ENCODE results near the gene ST6GAL1. TPM values are rescaled to one million over a fixed set of nuclear protein-coding genes. Genes with fewer than 3 reads are reported as not detected.

Gene ST6GAL1
- total and polyA plus RNA-seq, 2 of the 13 experiments (the other 11 are each of a cell fraction or from before 2014, with no cell fraction given) = 79.9 to 164 TPM

GRCh38 chr3:187125319-187126031 lies 195.1 kb downstream of the ST6GAL1 start:
- TF ChIP-seq MTA3 (CRISPR knock-in tag; IDR thresholded peaks at IDR 0.05) (no peak), ZNF674 (CRISPR knock-in tag; IDR thresholded peaks at IDR 0.05; ENCODE audit: low read depth) (no peak), GTF2F1 (IDR thresholded peaks at IDR 0.05; ENCODE audit: low read length) (no peak), ZBTB37 (CRISPR knock-in tag; IDR thresholded peaks at IDR 0.05) (no peak), FOXA3 (CRISPR knock-in tag; IDR thresholded peaks at IDR 0.05) (no peak), FOSL1 (CRISPR knock-in tag; IDR thresholded peaks at IDR 0.05; ENCODE audit: borderline replicate concordance) (no peak), ZNF563 (CRISPR knock-in tag; IDR thresholded peaks at IDR 0.05) (no peak), IRF1 (CRISPR knock-in tag; IDR thresholded peaks at IDR 0.05; ENCODE audit: low read depth) (no peak), ATF3 (CRISPR knock-in tag; IDR thresholded peaks at IDR 0.05) (no peak), SP140L (CRISPR knock-in tag; IDR thresholded peaks at IDR 0.05; ENCODE audit: borderline replicate concordance) (no peak)
- no peak for DNase-seq (ENCODE audit: low spot score)
- H3K27ac ChIP-seq (ENCODE audit: extremely low read length, insufficient read depth, low read length) = no peak overlapping the region
- no peaks in the 10 kb centered on the region for H3K9me3 ChIP-seq (ENCODE audit: low read length)
- no peak overlapping the region for H2AFZ ChIP-seq (ENCODE audit: low read length)
- no peak for ATAC-seq
- no peak overlapping the region for H3K4me3 ChIP-seq (replicated peaks in 1 of 3; ENCODE audit: insufficient read depth in 1 of 3, low read depth in 2 of 3, low read length in 3 of 3)
- no peaks in the 10 kb centered on the region for H3K4me1 ChIP-seq (ENCODE audit: insufficient read depth, low read length)
- no TSS peak for BruUV-seq (replicated peaks)
- FAIRE-seq = no peak
- no peaks in the 10 kb centered on the region for H3K36me3 ChIP-seq (replicated peaks in 1 of 2; ENCODE audit: control insufficient read depth in 1 of 2, insufficient read depth in 2 of 2, low read length in 2 of 2)
- CTCF ChIA-PET (ENCODE audit: low intra/inter-chr PET ratio, low total read pairs) = no interaction called here
- H4K20me1 ChIP-seq (ENCODE audit: insufficient read depth, low read length) = no peaks in the 10 kb centered on the region
- no peak overlapping the region for H3K9ac ChIP-seq (ENCODE audit: insufficient read depth, low read depth, low read length)
- intact Hi-C loops (cut with micrococcal nuclease; ENCODE audit: unreplicated experiment) = no loop called here
- in situ Hi-C loops (cut with HindIII; ENCODE audit: extremely low pct_ligation_motif_present, low pct_unique_long_range_greater_than_20kb) = no loop called here
- WGBS (ENCODE audit: low lambda C conversion rate) = 47% methylated on average over 6 of the region's 6 CpGs
- no peak overlapping the region for H3K4me2 ChIP-seq (ENCODE audit: low read depth, low read length)
- no peaks in the 10 kb centered on the region for H3K79me2 ChIP-seq (ENCODE audit: insufficient read depth, low read length)
- peaks cover 2 to 4% of the 10 kb centered on the region in 2 experiments; a peak in 1 of 5 replicates for H3K27me3 ChIP-seq (ENCODE audit: control insufficient read depth in 1 of 2, insufficient read depth in 2 of 2, low read length in 2 of 2)
- POLR2A ChIA-PET = no interaction called here

Other genes with a start within 250 kb of the ST6GAL1 start
- 3.5 and 7.0 TPM in 2 replicates for gene KNG1, start 213.2 kb upstream of the ST6GAL1 start, total RNA-seq (2016; rRNA removed; fragmentation: Illumina TruSeq; extraction: Trizol)
- gene KNG1, start 213.2 kb upstream of the ST6GAL1 start, polyA plus RNA-seq (2011; rRNA removed) = 6.5 and 8.1 TPM in 2 replicates
- 446 and 480 TPM in 2 replicates for gene EIF4A2, start 146.9 kb upstream of the ST6GAL1 start, total RNA-seq (2016; rRNA removed; fragmentation: Illumina TruSeq; extraction: Trizol)
- 475 and 596 TPM in 2 replicates for gene EIF4A2, start 146.9 kb upstream of the ST6GAL1 start, polyA plus RNA-seq (2011; rRNA removed)
- gene RFC4, start 124.0 kb upstream of the ST6GAL1 start, total RNA-seq (2016; rRNA removed; fragmentation: Illumina TruSeq; extraction: Trizol) = 103 and 109 TPM in 2 replicates
- 15.1 and 18.5 TPM in 2 replicates for gene RFC4, start 124.0 kb upstream of the ST6GAL1 start, polyA plus RNA-seq (2011; rRNA removed)
- gene ADIPOQ, start 87.8 kb upstream of the ST6GAL1 start, total RNA-seq (2016; rRNA removed; fragmentation: Illumina TruSeq; extraction: Trizol) = not detected in 2 replicates
- gene ADIPOQ, start 87.8 kb upstream of the ST6GAL1 start, polyA plus RNA-seq (2011; rRNA removed) = not detected in 2 replicates
- not detected in 2 replicates for gene RPL39L, start 209.0 kb downstream of the ST6GAL1 start, total RNA-seq (2016; rRNA removed; fragmentation: Illumina TruSeq; extraction: Trizol)
- gene RPL39L, start 209.0 kb downstream of the ST6GAL1 start, polyA plus RNA-seq (2011; rRNA removed) = not detected in 2 replicates

Measured in HepG2 (cell line).